NCI-H748 (cell line): ENCODE data around the gene SPAG6.
"Not testable (repeated sequence)": the region's sequence is repeated elsewhere in the genome, so short reads cannot be mapped to it uniquely, and the experiment has no call there.

Experiments used
- DNase-seq: peaks from one replicate; lab custom pipeline; 2025; ENCODE audit not compliant: unreplicated experiment; lab: John Stamatoyannopoulos, UW

The SPAG6 gene

GRCh38 chr10:22370320-22370719 lies 25.0 kb downstream of the SPAG6 start:
- no peak for DNase-seq

GRCh38 chr10:22372298-22372697 lies 27.0 kb downstream of the SPAG6 start:
- no peak for DNase-seq

- no peak for DNase-seq
Observed at GRCh38 chr10:22372917-22373316, 27.6 kb downstream of the SPAG6 start.

GRCh38 chr10:22374489-22375126 lies 29.3 kb downstream of the SPAG6 start:
- no peak for DNase-seq

GRCh38 chr10:22379059-22379458 lies 33.8 kb downstream of the SPAG6 start:
- no peak for DNase-seq

- DNase-seq: no peak
Observed at GRCh38 chr10:22381262-22381661, 36.0 kb downstream of the SPAG6 start.

- no peak for DNase-seq
Observed at GRCh38 chr10:22386503-22386902, 41.2 kb downstream of the SPAG6 start.

GRCh38 chr10:22389856-22390589 lies 44.7 kb downstream of the SPAG6 start:
- DNase-seq: no peak

- DNase-seq: no peak
Observed at GRCh38 chr10:22391600-22391999, 46.3 kb downstream of the SPAG6 start.

GRCh38 chr10:22396195-22396594 lies 50.9 kb downstream of the SPAG6 start:
- DNase-seq: not testable (repeated sequence)

- not testable (repeated sequence) for DNase-seq
Observed at GRCh38 chr10:22406916-22407315, 61.6 kb downstream of the SPAG6 start.

- DNase-seq: no peak
Observed at GRCh38 chr10:22410394-22410793, 65.1 kb downstream of the SPAG6 start.

- no peak for DNase-seq
Observed at GRCh38 chr10:22410846-22411245, 65.5 kb downstream of the SPAG6 start.

- no peak for DNase-seq
Observed at GRCh38 chr10:22414146-22414545, 68.8 kb downstream of the SPAG6 start.

GRCh38 chr10:22415072-22415471 lies 69.8 kb downstream of the SPAG6 start:
- no peak for DNase-seq

- DNase-seq: no peak
Observed at GRCh38 chr10:22417736-22418268, 72.5 kb downstream of the SPAG6 start.

GRCh38 chr10:22420787-22421517 lies 75.7 kb downstream of the SPAG6 start:
- DNase-seq: no peak

- no peak for DNase-seq
Observed at GRCh38 chr10:22426653-22427052, 81.4 kb downstream of the SPAG6 start.

- DNase-seq: no peak
Observed at GRCh38 chr10:22427101-22427500, 81.8 kb downstream of the SPAG6 start.

GRCh38 chr10:22427890-22428571 lies 82.7 kb downstream of the SPAG6 start:
- peak; percentile 88 for DNase-seq

GRCh38 chr10:22429146-22429545 lies 83.8 kb downstream of the SPAG6 start:
- no peak for DNase-seq
